GM04504 (cell line): ENCODE measurements around the gene OPA1.

ENCODE experiments used
- DNase-seq: peaks from one replicate; pipeline ENCODE4 v3.0.0-alpha.2; 2012; ENCODE audit warnings: low read depth

The OPA1 gene, protein sequence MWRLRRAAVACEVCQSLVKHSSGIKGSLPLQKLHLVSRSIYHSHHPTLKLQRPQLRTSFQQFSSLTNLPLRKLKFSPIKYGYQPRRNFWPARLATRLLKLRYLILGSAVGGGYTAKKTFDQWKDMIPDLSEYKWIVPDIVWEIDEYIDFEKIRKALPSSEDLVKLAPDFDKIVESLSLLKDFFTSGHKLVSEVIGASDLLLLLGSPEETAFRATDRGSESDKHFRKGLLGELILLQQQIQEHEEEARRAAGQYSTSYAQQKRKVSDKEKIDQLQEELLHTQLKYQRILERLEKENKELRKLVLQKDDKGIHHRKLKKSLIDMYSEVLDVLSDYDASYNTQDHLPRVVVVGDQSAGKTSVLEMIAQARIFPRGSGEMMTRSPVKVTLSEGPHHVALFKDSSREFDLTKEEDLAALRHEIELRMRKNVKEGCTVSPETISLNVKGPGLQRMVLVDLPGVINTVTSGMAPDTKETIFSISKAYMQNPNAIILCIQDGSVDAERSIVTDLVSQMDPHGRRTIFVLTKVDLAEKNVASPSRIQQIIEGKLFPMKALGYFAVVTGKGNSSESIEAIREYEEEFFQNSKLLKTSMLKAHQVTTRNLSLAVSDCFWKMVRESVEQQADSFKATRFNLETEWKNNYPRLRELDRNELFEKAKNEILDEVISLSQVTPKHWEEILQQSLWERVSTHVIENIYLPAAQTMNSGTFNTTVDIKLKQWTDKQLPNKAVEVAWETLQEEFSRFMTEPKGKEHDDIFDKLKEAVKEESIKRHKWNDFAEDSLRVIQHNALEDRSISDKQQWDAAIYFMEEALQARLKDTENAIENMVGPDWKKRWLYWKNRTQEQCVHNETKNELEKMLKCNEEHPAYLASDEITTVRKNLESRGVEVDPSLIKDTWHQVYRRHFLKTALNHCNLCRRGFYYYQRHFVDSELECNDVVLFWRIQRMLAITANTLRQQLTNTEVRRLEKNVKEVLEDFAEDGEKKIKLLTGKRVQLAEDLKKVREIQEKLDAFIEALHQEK

DNA sequence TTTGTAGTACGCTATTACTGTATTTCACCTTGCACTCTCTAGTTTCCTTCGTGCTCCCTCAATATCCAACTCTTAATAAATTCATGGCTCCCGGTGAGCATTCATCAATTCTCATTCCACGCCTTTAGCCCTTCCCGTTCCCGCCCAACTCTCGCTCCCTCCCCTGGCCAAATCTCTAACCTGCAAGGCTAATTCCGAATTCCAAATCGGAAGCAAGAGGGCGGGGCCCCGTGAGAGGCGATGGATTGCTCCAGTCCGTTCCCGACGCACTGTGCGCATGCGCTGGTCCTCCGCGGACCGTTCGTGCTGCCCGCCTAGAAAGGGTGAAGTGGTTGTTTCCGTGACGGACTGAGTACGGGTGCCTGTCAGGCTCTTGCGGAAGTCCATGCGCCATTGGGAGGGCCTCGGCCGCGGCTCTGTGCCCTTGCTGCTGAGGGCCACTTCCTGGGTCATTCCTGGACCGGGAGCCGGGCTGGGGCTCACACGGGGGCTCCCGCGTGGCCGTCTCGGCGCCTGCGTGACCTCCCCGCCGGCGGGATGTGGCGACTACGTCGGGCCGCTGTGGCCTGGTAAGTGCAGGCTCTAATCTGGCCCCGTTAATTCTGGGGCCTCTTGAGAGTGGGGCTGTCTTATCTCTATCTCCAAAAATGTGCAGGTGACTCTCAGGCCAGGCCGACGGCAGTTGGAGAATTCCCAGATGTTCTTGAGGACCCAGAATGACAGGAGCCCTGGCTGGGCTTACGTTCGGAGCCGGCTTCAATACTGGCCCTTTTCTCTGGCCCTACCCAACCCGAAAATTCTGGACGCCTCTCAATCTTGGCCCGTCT, at the start of gene OPA1:
Gene OPA1, plus strand, starts transcription at position 368 of the 827 bp plus-strand sequence. Its CDS starts 170 bp downstream, at position 538.
- DNase-seq = peak; percentile 97

DNA sequence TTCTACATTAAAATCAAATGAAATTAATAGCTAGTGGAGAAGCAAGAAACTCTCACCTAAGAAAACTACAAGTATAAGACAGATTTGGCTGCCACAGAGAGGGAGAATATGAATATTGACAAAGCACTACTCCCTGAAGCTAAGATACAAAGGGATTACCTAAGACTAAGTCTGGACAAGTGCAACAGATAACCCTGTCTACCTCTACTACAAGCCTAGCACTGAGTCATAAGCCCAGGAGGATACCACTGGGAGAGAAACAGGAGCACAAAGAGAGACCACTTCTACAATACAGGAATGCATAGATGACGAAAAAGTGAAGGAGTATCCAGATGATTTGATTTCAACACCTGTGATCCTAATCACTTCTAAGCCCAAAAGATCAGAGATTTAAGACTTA, 48.7 kb upstream of the OPA1 start:
- no peak for DNase-seq

DNA sequence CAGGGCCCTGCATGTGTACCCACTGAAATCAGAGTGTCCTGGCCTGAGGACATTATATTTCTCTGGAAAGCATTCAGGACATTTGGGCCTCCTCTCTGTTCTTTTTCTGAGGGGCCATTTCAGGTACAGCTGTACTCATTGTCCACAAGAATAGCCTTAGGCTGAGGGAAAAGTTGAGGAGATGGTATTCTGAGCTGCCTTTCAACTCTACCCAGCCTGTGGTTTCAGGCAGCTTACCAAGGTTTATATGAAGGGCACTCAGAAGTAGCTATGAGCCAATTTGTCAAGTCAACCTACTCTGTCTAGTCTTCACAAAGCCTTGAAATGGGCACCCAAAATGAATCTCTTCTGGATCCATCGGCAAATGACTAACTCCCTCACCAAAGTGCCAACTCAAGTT, 47.7 kb upstream of the OPA1 start:
- DNase-seq = no peak

DNA sequence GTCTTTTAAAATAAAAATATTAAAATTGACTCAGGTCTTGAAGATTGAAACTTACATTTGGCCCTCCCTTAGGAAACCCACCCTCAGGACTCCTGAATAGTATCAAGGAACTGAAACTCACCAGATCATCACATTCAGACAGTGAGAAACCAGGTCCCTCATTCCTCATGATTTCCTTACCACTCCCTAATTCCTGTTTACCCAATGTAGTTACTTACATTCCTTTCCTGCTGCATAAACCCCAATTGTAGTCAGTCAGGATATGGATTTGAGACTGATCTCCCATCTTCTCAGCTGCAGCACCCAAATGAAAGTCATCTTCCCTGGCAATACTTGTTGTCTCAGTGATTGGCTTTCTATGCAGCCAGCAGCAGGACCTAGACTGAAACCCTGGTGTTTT, 46.9 kb upstream of the OPA1 start:
- DNase-seq = no peak

DNA sequence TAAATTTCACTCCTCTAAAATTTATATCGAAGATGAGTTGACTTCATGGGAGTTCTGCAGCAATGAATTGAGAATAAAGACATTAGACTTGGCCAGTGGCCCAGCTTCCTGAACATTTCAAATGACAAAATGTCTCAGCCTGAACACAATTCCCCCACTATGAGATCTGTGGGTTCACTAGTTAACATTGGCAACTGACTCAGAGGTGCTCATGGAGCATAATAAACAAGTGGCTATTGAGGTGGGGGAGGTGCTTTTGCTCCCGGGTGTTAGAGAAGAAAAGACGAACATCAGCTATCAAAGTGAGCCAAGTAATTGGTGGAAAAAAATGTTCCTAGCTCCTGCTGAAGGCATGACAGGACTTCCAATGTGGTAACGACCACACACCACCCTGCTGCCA, 44.6 kb upstream of the OPA1 start:
- no peak for DNase-seq

DNA sequence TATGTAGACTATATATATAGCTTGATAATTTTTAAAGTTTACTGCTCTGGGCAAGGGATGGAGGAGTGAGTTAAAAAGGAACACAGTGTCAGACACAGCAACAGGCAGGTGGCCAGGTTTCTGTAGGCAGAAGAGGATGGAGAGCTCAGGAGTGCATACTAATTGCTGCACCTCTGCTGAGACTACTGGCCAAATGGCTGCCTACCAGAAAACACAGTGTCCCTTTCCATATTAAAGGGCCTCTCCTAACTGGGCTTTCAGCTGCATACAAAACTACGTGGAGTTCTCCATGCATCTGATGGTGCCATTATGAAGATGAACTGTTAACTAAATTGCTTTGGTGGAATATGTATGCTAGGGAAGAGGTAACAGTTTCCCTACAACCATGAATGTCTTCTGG, 40.1 kb upstream of the OPA1 start:
- DNase-seq = no peak

DNA sequence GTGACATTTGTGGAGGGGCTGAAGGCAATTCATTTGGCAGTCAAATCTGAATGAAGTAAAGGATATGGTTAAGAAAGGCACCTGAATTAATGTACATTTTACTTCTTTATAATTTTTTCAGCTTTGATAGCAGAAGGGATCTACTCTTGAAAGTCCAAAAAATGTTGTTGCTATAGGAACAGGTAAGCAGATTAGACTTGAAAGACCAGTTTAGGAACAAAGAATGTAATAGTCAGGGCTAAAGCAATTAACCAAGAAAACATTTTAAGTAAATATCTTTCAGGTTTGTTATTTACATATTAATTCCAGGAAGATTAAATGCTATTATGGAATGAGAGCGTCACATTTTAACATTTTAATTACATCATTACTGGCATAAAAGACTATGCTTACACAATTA, 39.4 kb upstream of the OPA1 start:
- DNase-seq = no peak

DNA sequence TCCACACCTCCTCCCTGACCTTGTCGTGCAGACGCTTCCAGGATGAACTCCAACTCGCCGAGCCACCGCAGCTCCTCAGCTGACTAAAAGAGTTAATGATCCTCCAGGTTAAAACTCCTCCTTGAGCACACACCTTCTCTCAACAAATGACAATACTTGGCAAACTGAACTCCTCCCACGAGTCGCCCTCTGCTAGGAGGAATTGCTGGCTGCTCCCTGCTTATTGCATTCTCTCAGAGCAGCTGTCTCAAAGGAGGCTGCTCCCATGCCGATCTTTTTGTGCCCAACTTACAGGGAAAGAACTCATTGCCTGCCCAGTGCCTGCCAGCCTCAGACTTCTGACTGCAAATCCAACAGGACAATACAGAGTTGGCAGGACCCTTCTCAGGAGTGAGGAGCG, 38.2 kb upstream of the OPA1 start, which contains the start of gene ATP13A4:
Gene ATP13A4, minus strand, starts transcription at position 85 of the 400 bp plus-strand sequence. CDS start 96 bp downstream, outside the sequence.
- no peak for DNase-seq

DNA sequence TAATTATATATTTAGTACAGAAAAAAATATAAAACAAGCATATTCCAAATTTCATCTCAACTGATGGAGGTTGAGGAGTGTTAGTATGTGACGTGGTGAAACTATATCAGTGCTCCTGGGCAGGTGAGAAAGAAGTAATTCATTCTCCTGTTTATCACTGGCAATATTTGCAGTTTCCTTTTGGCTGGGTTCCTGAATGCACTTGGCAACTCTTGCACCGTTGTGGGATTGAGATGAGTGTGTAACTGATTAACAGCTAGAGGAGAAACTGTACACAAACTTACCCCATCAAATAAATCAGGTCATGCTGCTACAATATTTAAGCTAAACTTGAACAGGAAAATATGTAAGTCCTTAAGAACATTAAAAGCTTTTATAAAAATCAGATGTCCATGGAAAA, 36.2 kb upstream of the OPA1 start:
- DNase-seq = no peak

DNA sequence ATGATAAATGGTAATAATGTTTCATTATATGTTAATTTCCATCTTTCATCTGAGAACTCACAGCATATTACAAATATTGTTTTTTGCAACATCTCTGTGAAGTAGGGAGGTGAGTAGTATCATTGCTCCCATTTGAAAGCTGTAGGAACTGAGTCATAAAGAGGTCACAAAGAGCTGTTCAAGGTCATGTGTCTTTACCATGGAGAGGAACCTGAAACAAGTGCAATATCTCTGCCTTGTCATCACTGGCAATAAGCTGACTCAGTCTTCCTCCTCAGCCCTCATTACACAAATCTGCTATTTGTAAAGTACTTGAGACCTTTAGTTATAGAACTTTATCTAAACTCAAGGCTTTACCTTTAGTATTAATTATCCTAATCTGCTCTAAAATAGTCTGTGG, 33.9 kb upstream of the OPA1 start:
- DNase-seq = no peak

DNA sequence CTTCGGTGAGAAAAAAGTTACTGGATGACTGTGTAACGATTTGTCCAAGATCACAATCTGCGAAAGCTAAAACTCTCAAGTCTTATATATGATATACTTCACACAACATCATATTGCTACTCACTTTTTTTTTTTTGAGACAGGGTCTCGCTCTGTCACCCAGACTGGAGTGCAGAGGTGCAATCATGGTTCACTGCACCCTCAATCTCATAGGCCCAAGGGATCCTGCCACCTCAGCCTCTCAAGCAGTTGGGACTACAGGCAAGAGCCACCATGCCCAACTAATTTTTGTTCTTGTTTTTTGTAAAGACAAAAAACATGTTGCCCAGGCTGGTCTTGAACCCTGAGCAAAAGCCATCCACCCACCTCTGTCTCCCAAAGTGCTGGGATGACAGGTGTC, 32.9 kb upstream of the OPA1 start:
- DNase-seq = no peak

DNA sequence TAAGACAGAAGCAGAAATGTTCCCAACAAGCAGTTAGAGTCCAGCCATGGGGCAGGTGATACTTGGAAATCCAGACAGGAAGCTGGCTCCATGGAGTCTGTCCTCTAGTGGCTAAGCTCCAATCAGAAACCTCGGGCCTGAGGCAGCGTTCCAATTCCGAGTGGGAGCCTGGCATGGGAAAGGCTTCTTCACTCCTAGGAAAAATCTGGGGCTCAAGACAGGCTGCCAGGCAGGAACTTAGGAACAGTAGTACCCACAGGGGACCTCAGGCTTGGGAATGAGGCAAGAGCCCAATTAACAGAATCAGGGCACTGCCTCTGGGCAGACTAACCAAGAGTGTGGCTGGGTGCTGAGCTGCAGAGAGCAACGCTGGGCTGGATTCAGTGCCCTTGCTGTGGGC, 32.1 kb upstream of the OPA1 start:
- DNase-seq = no peak

DNA sequence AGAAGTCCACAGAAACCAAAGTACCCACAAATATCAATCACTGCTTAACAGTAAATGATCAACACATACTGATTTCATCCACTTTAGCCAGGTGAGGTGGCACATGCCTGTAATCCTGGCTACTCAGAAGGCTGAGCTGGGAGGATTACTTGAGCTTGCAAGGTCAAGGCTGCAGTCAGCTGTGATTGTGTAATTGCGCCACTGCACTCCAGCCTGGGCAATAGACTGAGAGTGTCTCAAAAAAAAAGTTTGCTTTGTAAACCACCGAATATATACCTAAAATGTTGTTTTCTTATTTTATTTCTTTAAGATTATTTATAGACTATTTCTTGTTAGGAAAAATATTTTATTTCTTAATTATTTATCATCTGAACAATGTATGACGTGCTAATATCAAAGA, 29.6 kb upstream of the OPA1 start:
- no peak for DNase-seq

DNA sequence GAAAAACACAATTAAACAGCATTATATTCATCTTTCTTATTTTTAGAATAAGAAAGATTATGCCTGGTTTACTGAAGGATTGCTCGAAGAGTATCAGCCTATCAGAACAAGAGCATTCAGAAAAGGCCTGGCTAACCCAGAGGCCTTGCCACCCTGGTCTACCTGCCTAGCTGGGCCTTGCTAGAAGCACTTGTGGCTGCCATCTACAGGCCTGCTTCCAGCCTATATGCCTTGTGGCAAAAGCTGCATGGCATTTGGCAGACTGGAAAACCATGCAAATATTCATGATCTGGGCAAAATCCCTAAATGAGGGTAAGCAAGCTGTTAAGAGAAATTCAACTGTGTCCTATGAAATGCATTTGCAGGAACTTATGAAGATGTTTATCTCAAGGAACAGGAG, 29.0 kb upstream of the OPA1 start:
- DNase-seq = no peak

DNA sequence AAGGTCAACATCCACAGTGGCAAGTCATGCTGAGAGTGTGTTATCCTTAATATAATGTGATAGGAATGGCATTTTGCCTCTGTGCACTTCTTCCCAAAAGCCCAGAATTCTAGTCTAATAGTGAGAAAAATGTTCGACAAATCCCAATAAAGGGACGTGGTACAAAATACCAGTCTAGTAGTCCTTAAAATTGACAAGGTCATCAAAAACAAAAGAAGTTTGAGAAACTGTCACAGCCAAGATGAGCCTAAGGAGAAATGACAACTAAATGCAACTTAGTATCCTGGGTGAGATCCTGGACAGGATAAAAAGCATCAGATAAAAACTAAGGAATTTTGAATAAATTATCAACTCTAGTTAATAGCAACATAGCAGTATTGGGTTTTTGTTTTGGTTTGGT, 23.9 kb upstream of the OPA1 start:
- DNase-seq = no peak

DNA sequence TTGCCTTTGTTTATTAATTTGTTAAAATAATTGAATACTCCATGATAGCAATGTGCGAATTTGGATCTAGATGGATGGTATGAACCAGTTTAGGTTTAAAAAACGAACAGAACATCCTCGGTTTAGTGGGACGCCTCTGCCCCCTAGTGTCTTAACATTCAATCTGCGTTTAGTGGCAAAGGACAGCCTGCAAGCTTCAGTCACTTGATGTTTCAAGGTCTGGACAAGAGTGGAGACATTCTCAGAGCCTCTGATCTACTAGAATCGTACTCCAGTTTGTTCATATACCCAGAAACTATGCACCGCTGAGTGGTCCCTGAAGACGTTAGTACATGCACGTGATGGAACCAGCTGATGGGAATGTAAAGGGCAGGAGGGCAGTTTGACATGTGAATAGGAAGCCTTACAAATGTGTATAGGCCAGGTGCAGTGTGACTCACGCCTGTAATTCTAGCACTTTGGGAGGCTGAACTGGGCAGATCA, 20.5 kb upstream of the OPA1 start:
- DNase-seq = peak; percentile 24

DNA sequence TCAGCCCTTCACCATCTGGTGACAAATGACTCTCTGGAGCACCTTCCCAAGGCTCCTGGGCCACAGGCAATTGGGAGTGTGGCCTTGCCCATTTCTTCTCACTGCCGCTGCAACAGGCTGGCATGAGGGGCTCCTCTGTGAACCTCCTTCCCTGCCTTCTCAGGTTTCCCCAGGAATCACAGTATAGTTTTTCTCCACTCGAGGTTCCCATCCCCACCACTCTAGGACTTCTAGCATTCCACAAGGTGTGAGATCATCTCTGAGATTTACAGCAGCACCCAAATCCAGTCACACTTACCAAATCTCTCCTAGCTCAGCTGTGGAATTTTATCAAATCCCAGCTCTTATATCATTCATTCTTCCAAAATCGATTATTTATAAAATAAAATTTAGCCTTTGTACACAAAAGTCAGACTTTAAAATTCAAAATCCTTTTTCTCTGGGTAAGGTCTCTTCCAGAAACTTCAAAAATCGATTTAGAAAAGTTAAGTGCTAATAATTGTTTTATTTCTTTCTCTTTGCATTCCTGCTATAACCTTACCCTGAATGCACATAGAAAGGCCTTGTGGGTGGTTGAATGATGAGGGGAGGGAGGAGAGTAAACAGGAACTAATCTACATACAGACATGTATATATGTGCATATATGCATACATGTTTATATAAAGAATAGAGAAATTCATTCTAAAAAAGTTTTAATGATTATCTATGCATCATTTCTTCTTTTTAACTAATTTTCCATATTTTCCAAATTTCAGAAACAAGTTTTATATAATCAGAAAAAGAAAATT, 19.4 kb upstream of the OPA1 start:
- DNase-seq = no peak

DNA sequence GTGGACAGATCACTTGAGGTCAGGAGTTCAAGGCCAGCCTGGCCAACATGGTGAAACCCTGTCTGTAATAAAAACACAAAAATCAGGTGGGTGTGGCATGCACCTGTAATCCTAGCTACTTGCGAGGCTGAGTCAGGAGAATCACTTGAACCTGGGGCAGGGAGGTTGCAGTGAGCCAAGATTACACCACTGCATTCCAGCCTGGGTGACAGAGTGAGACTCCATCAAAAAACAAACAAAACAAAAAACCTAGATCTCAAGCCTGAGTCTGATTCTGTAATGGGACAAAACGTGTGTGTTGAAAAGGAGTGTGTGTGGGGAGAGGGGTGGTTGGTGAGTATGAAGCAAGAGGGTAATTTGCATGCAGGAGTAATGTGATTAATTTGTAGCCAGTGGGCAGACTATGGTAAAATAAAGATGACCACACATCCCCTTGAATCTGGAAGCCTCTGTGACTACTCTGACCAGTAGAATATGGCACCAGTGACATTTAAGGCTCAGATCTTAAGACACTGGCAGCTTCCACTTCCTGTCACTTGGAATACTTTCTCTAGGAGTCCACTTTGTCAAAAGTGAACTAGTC, 18.4 kb upstream of the OPA1 start:
- DNase-seq = no peak

DNA sequence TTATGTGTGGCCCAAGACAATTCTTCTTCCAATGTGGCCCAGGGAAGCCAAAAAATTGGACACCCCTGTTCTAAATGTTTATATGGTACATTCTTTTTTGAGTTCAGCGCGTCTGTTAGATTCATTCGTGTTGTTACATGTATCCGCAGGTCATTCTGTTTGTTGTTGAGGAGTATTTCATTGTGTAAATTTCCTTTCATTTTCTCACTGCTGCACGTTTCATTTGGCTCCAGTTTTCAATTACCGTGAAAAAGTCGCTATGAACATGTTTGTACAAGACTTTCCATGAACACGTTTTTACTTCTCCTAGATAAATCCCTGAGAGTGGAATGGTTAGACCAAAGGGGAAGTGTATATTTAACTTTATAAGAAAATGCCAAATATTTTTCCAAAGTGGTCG, 7.5 kb upstream of the OPA1 start:
- DNase-seq = no peak

DNA sequence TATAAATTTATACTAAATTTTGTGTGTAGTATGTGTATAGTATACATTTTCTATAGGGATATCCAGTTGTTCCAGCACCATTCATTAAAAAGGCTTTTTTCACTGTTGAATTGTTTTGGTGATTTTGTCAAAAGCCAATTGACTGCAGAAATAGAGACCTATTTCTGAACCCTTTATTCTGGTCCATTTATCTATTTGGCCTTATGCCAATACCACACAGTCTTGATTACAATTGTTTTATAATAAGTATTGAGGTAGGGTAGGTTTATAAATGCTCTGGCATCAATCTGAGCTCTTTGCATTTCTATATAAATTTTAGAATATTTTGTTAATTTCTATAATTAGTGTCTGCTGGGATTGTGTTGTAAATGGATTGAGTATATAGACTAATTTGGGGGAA, 6.5 kb upstream of the OPA1 start:
- no peak for DNase-seq

DNA sequence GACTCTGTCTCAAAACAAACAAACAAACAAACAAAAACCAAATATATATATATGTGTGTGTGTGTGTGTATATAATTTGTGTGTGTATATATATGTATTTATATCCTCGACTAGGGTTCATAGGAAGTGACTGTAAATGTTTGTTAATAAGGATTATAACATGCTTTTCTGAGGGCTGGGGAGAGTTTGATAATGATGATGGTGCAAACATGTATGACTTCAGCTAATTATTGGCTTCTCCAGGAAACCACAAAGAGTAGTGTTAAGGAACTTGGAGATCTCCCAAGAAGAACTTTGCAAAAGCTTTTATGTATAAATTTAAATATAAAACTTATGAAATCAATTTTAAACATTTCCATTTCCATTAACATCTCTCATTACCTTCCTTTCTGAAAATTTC, 3.9 kb upstream of the OPA1 start:
- DNase-seq = no peak
